GM19397 (cell line): Measurements from ENCODE around the gene BCAT1.
"Not testable (repeated sequence)": the region's sequence is repeated elsewhere in the genome, so short reads cannot be mapped to it uniquely, and the experiment has no call there.

ENCODE experiments used
- ATAC-seq: cut with Tn5 transposase; IDR thresholded peaks from one replicate; pipeline ENCODE4 v1.9.1; 2021; ENCODE audit warnings: mild to moderate bottlenecking, moderate library complexity; ENCODE audit not compliant: unreplicated experiment

BCAT1 gene

DNA sequence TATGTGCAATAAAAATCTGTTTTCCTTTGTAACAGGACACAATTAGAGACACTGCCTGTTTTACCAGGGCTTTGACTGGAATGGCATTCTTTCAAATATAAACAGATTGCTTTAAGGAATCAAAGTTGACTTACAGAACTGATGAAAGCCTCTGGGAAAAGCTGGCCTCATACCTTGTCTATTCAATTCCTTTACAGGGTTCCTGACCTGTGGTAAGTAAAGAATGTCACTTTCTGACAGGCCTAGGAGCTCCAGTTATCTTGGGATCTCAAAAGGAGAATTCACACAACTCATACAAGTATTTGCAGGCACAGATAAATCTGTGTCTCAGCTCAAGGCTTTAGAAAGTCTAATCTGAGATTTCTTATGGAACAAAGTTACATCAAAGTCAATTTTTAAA is 88.4 kb downstream of the BCAT1 start:
- no peak for ATAC-seq

DNA sequence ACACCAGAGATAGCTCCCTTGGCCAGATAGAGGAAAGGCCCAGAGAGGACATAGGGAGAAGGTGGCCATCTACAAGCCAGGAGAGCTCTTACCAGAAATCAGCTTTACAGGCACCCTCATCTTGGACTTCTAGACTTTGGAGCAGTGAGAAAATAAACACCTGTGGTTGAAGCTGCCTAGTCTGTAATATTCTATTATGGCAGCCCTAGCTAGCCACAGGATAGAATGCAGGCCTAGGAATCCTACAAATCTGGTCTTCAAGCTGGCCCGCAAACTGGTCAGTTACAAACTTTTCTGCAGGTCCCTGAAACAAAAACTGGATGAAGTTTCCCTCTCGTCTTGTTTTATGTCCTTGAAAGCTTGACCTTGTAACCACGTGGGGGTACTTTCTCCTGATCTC is 92.4 kb downstream of the BCAT1 start:
- no peak for ATAC-seq

DNA sequence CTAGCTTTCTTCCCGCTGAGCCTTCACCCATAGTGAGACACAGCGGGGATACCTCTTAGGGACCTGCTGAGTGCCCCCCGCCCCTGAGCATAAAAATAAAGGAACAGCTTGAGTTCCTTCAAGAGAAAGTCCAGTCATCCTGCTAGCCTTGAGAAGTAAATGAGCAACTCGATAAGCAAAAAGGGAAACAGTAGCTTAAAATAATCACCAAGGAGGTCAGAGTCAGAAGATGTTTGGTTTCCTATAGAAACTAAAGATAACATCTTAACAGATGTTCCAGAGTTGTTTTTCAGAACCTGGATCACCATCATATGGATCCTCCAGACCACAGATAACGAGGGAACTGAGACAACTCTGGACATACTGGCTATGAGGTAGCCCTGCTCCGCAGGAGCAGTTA is 94.0 kb downstream of the BCAT1 start:
- ATAC-seq = no peak

DNA sequence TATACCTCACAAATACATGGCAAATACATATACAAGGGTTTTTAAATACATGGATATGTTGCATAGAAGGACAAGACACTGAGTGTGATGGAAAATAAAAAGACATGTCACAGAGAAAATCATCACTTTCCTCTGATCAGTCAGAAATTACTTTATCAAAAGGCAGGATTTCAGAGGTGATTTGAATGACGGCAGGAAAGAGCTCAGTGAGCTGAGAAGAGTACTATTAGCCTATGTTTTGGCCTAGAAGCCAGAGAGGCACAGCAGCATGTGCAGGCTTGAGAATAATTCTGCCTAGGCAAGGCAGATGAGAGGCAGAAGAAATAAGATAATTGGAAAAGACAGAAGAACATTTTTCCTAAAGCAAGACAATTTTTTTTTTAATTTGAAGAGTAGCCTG is 94.9 kb downstream of the BCAT1 start:
- ATAC-seq = no peak

DNA sequence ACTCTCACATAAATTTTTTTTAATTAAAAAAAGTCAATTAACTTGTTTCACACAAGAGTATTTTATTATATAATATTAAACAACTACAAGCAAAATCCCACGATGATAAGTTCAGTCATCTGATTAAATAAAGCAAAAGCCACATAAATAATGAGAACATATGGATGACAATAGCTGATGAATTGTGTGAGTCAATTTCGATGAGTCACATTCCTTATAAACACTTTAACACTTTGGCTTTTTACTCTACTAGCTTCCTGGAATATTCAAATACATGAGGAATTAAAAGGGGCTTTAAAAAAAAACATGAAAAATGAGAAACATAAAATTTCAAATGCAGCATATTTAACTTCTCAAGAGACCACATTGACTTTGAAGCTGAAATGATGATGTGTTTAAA is 95.3 kb downstream of the BCAT1 start:
- no peak for ATAC-seq

DNA sequence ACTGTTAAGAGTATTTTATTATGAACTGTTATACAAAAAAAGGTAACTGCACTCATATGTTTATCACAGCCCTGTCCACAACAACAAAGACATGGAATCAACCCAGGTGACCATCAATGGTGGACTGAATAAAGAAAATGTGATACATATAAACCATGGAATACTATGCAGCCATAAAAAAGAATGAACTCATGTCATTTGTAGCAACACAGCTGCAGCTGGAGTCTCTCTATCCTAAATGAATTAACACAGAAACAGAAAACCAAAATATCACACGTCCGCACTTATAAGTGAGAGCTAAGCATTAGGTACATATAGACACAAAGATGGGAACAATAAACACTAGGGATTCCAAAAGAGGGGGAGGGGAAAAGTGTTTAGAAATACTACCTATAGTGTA is 95.8 kb downstream of the BCAT1 start:
- no peak for ATAC-seq

DNA sequence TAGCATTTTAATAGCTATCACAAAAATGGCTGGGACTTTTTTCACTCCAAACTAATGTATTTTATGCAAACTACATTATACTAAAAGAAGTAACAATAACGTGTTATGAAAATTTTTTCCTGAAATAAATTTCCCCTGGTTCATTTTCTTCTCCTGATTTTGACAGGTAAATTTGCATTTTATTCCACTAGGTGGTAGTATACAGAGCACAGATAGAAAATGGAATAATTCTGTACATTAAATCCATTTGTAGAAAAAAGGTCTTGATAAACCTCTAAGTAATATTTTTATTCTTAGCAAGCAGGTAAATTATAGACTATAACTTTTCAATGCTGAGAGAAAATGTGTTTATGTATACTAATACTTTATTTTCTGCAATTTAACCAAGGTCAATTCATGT is 96.5 kb downstream of the BCAT1 start:
- ATAC-seq = no peak

DNA sequence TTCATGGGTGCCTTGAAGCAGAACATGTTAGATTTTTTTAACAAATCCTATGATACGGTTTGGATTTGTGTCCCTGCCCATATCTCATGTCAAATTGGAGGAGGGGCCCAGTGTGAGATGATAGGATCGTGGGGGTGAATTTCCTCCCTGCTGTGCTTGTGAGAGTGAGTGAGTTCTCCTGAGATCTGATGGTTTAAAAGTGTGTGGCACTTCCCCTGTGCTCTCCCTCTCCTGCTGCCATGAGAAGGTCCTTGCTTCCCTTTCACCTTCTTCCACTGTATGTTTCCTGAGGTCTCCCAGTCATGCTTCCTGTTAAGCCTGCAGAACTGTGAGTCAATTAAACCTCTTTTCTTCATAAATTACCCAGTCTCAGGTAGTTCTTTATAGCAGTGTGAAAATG is 97.0 kb downstream of the BCAT1 start:
- not testable (repeated sequence) for ATAC-seq

DNA sequence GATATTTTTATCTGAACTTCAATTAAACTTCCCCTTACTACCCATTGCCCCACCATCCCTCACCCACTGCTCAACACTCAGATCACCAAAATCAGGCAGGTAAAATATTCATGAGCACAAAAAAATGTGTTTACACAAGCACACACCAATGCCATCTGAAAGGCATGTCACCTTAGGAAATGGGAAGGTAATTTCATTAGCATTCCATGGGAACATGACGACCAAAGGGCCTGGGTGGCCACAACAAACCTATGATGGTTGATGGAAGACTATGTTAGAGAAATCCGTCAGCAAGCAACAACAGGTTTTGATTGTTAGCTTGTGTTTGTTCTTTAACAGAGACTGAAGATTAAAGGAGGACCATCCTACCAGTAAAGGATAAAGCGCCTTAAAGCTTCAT is 97.6 kb downstream of the BCAT1 start:
- no peak for ATAC-seq

DNA sequence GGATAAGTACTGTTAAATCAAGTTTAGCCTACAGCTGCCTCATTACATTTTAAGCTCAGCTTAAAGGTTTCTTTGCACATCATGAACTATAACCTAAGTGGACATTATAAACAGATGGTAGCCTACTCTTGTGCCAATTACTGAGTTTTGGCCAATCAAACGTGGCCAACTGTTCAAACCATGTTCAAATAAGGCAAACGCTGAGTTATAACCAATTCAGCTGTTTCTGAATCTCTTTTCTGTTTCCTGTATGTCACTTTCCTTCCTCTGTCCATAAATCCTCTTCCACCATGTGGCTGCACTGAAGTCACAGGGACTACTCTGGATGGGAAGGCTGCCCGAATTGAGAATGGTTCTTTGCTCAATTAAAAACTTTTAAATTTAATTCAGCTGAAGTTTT is 98.4 kb downstream of the BCAT1 start:
- no peak for ATAC-seq

DNA sequence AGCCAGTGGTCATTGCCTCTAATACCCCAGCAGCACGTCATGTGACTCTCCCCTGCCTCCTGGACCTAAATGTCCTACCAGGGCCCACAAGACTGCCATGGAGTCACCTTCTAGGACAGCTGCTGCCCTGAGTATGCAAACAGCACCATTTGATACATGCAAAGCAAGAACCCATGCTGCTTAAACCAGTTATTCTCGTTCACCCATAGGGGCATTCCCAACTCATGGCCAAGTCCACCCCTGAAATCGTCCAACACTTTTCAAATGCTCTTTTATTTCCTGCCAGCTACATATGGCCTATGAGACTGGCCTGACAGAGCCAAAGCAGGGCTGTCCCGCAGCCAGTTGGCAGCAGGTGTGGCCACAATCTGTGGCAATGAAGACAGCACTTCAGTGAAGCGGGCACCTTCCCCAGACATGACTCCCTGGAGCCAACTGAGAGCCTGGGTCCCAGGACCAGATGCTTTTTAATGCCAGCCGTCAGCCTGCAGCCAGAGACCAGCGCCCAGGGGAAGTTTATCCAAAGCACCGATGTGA is 99.9 kb downstream of the BCAT1 start:
- no peak for ATAC-seq

DNA sequence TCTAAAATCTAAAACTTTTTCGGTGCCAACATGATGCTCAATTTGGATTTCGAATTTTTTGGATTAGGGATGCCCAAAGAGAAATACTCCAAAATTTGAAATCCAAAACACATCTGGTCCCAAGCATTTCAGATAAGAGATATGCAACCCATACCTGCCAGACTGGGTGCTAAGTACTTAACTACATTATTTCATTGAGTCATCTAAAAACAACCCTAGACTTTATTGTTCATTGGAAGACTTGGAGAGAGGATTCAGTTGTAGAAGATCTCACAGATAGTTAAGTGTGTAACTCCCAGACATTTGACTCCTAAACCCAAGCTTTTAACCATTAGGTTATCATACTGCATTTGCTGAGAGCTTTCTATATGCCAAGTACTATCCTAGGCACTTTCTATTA is 102.2 kb downstream of the BCAT1 start:
- no peak for ATAC-seq

DNA sequence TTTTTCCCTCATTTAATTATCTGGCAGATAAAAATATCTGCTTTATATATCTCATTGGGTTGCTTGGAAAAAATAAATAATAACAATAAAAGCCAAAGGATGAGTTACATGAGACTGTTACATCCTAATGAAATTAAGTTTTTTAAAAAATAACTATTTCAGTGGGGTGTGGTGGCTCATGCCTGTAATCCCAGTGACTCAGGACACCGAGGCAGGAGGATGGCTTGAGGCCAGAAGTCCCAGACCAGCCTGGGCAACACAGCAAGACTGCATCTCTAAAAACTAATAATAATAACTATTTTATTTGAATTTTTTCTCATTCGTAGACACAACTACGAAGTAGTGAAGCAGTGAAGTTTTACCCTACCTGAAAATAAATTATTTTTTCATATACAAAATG is 103.3 kb downstream of the BCAT1 start:
- ATAC-seq = no peak

DNA sequence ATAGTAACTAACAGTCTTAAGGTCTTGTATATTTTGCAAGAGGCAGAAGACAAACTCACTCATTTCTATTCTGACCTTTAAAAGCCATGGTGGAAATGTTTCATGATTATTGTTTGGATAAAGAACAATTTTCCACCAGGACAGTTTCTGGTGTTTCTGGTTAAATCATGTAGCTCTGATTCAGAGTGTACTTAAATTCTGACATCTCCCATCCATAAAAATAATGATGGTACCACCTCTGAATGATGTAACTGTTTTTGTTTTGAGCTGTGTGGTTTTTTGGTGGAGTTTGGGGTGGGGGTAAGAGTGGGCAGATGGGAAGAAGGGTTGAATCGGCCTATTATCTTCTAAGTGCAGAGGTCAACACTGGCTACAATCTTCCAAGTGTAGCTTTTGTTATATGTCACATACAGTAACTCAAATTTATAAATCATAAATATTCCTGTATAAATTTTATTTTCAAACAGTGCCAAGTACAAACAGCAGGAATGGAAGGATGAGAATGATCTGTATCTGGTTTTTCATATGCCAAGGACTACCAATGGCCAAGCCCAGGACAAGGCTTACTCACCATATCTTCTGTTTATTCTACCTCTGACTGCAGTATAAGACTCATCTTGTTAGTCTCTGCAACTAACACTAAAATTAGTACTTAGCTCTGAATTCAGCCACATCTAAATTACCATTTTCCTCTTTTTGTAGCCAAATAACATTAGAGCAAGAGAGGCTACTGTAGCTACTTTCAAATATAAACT is 108.7 kb downstream of the BCAT1 start:
- ATAC-seq = no peak

DNA sequence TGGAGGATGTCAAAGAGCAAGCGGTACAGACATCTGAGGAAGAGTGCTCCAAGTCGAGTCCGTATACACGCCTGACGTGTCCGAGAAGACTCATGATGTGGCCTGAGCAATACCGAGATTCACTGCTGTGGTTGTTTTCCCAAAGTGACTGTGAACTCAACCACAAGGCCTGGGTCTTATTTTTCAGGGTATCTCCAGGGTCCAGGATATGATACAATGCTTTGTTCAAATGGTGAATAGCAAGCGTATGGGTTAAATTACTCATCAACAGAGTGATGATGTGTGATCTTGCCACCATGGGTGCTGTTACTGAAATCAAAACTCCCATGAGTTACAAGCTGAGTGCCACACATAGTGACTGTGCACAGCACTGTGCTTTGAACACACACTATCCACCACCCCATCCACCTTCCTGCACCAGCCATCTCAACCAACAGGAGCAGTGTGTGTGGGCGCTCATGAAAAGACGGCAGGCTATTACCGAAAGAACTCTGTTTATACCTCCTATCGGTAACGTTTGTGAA is 109.6 kb downstream of the BCAT1 start:
- ATAC-seq = peak; percentile 86

DNA sequence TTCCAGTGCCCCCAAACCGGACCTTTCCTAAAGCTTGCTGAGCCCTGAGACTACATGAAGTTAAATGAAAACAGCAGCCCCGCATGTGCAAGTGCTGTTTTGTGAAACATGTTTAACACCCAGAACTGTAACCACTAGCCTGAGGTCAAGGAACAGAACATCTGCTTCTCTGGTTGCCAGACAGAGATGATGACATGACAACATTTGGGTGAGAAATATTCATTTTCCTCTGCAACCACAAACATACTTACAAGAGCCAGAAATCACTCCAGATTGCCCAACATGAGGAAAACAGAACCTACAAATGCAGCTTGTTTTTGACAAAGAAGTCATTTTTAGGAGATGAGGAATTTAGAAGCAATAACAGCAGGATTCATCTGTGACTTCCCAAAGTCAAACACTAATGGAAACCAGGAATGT is 110.4 kb downstream of the BCAT1 start:
- peak; percentile 41 for ATAC-seq

DNA sequence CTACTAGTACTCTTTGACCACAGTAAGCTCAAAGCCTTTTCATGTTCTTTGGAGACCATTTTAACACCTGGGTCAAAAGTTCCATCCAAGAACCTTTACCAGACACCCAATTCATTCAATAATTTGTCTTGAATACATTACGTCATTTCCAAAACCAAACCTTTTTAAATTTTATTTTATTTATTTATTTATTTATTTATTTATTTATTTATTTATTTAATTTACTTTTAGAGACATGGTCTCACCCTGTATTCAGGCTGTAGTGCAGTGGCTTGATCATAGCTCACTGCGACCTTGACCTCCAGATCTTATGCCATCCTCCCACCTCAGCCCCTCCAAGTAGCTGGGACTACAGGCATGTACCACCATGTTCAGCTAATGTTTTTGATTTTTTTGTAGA is 113.5 kb downstream of the BCAT1 start:
- ATAC-seq = no peak

DNA sequence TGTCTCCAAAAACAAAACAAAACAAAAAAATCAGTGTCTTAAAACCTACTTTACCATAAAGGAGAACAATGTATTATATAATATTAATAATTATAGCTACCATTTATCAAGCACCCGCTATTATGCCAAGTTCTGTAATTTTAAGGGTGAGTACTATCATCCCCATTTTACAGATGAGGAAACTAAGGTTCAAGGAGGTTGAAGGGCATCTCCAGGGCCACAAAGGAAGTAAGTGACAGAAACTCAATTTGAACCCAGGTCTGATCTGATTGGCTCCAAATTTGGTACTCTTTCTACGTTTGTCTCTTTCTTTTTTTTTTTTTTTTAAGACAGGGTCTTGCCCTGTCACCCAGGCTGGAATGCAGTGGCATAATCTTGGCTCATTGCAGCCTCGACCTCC is 115.4 kb downstream of the BCAT1 start:
- ATAC-seq = no peak

DNA sequence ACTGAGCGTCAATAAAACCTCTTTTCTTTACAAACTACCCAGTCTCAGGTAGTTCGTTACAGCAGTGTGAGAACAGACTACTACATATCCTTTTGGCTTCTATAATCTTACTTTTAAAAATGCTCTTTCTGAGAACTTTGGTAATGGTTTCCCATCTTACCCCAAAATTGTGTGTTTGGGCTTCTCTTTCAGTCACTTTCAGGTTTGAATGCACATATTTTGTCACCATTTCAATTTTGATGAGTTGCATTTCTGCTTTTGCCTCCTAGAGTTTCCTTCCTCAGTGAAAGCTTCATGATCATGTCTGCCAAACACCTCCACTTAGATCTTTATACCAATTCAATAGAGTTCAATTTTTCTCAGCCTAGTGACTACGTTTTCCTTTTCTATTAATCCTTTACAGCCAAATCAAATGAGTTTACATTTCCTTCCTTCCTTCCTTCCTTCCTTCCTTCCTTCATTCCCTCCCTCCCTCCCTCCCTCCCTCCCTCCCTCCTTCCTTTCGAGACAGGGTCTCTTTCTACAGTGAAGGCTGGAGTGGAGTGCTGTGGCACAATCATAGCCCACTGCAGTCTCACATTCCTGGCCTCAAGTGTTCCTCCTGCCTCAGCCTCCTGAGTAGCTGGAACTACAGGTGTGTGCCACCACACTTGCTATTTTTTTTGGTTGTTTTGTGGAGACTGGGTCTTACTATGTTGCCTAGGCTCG is 124.9 kb downstream of the BCAT1 start:
- no peak for ATAC-seq

DNA sequence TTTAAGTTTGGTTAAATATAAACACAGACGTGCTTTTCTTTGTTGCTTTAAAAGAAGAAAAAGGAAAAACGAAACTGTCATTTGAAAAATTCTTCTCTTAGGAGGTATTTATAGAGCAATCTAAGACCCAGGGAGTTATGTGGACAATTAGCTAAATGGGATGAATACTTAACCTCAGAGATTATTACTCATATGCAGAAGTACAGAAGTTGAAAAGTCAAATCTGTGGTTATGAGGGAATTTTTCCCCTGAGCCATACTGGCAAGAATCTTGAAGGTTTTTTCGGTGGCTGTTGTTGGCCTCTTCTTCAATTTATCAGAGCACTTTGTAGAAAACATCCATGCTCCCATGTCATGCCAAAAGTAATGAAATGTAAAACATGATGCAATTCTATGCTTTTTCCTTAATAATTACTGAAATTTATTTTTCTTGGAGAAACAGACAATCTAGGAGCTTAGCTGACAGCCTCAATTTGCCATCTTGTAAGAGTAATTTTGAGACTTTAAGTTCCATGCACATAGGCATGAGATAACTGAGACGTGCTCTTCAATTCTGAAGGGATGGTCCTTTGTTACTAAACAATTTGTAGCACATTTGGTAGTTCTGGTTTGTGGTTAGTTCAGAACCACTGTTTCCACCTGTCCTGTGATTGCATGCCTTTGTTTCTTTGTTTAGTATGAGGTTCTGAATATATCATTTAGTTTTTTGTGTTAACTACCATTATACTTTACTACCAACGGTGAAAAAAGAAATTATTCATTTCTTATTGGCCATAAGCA is 126.6 kb downstream of the BCAT1 start:
- peak; percentile 69 for ATAC-seq

DNA sequence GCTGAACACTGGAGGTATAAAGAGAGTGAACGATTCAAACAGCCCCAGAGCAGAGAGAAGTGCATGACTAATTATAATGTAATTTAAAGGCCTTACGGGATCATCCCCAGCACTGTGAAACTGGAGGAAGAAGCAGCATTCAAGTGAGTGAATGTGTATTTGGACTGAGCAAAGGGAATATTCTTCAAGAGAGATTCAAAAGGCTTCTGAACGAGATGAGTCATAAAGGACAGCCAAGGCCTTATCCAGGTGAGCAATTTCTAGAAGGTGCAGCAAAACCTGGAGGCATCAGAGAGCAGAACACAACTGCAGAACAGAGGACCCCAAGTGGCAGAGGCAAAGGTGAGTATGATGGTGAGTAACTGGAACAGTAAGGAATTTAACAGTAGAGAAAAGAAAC is 127.2 kb downstream of the BCAT1 start:
- peak; percentile 47 for ATAC-seq
